IMR-90 (cell line): ENCODE data around the gene SLC25A25.

ENCODE experiments used
- MXI1 ChIP-seq: IDR thresholded peaks from 2 replicates; pipeline ENCODE4 v1.6.1; 2012; ENCODE audit warnings: low read depth, mild to moderate bottlenecking, low read length, moderate library complexity, borderline replicate concordance
- POLR2A ChIP-seq: IDR thresholded peaks from 2 replicates; pipeline ENCODE4 v1.6.1; 2012; ENCODE audit warnings: mild to moderate bottlenecking, low read depth, low read length
- RAD21 ChIP-seq: IDR thresholded peaks from 2 replicates; pipeline ENCODE4 v1.6.1; 2012; ENCODE audit warnings: low read length, improper control_type of control experiment
- RFX5 ChIP-seq: IDR thresholded peaks from 2 replicates; pipeline ENCODE4 v1.8.0; 2012; ENCODE audit warnings: low read depth, mild to moderate bottlenecking, low read length, moderate library complexity
- SMC3 ChIP-seq: fragments of 150-350 bp; IDR thresholded peaks from 2 replicates; pipeline ENCODE4 v1.6.1; 2016; ENCODE audit warnings: low read depth, mild to moderate bottlenecking, antibody characterized with exemption, low read length, moderate library complexity
- TF ChIP-seq, protein P1 (sequence below): conservative IDR thresholded peaks from 2 replicates; pipeline ENCODE4 v1.5.1; 2012; ENCODE audit warnings: mild to moderate bottlenecking, low read depth, low read length, improper control_type of control experiment
- TF ChIP-seq, protein P2 (sequence below): fragments of 150-350 bp; IDR thresholded peaks from 2 replicates; pipeline ENCODE4 v1.6.1; 2017; ENCODE audit warnings: mild to moderate bottlenecking, antibody characterized with exemption, low read length, low read depth
- TF ChIP-seq, protein P3 (sequence below): fragments of 150-350 bp; IDR thresholded peaks from 2 replicates; pipeline ENCODE4 v1.6.1; 2016; ENCODE audit warnings: low read depth, mild to moderate bottlenecking, low read length, moderate library complexity, borderline replicate concordance

DNA sequence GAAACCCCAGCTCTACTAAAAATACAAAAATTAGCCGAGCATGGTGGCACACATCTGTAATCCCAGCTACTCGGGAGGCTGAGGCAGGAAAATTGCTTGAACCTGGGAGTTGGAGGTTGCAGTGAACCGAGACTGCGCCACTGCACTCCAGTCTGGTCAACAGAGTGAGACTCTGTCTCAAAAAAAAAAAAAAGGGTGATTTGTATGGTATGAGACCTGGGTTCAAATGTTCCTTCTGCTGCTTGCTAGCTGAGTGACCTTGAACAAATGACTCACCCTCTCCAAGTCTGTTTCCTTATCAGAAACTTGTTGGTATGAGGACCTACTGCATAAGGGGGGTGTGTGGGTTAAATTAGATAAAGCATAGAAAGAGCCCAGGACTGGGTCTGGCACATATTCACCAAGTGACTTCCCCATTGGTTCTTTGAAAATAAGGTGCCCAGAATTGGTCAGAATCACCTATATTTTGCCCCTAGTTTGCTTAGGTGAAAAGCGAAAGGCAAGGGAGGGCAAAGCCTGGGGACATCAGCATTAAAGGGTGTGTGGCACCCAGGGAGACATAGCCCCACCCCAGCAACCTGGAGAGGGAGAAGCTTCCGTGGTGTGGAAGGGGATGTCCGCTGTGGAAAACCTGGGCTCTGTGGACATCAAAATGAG lies 9.9 kb downstream of the SLC25A25 start:
- TF ChIP-seq, protein P1, sequence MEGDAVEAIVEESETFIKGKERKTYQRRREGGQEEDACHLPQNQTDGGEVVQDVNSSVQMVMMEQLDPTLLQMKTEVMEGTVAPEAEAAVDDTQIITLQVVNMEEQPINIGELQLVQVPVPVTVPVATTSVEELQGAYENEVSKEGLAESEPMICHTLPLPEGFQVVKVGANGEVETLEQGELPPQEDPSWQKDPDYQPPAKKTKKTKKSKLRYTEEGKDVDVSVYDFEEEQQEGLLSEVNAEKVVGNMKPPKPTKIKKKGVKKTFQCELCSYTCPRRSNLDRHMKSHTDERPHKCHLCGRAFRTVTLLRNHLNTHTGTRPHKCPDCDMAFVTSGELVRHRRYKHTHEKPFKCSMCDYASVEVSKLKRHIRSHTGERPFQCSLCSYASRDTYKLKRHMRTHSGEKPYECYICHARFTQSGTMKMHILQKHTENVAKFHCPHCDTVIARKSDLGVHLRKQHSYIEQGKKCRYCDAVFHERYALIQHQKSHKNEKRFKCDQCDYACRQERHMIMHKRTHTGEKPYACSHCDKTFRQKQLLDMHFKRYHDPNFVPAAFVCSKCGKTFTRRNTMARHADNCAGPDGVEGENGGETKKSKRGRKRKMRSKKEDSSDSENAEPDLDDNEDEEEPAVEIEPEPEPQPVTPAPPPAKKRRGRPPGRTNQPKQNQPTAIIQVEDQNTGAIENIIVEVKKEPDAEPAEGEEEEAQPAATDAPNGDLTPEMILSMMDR, result no peak
- TF ChIP-seq RAD21 (no peak), POLR2A (no peak), RFX5 (no peak), MXI1 (no peak), SMC3 (no peak)
- TF ChIP-seq, protein P2, sequence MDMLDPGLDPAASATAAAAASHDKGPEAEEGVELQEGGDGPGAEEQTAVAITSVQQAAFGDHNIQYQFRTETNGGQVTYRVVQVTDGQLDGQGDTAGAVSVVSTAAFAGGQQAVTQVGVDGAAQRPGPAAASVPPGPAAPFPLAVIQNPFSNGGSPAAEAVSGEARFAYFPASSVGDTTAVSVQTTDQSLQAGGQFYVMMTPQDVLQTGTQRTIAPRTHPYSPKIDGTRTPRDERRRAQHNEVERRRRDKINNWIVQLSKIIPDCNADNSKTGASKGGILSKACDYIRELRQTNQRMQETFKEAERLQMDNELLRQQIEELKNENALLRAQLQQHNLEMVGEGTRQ, result no peak
- TF ChIP-seq, protein P3, sequence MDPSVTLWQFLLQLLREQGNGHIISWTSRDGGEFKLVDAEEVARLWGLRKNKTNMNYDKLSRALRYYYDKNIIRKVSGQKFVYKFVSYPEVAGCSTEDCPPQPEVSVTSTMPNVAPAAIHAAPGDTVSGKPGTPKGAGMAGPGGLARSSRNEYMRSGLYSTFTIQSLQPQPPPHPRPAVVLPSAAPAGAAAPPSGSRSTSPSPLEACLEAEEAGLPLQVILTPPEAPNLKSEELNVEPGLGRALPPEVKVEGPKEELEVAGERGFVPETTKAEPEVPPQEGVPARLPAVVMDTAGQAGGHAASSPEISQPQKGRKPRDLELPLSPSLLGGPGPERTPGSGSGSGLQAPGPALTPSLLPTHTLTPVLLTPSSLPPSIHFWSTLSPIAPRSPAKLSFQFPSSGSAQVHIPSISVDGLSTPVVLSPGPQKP, result no peak
